ENCODE results near the gene RBKS. TPM values are rescaled to one million over a fixed set of nuclear protein-coding genes. Genes with fewer than 3 reads are reported as not detected.
"Not testable (repeated sequence)": the region's sequence is repeated elsewhere in the genome, so short reads cannot be mapped to it uniquely, and the experiment has no call there.

RBKS gene
- total RNA-seq, 1 experiment from 2014 or later = 4.5 TPM

DNA sequence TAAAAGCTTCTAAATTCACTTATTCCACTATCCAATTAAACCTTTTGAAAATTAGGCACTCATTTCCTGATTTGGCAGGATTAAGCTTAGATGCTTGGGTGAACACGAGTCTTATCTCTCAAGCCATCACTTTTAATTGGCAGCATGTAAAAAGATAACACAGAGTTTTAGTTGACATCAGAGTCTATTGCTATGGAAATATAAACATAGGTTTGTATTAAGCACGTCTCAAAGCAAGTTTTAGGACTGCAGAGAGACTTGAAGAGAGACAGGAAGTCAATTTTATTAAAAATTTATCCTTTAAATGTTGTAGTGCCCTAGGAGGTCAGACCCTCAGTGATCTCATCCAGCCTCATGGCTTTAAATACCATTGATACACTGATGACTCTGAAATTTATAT, 5.6 kb downstream of the RBKS start:
- no peak for TF ChIP-seq EZH2 (IDR thresholded peaks at IDR 0.05; ENCODE audit: low read depth)
- TF ChIP-seq, protein P1, sequence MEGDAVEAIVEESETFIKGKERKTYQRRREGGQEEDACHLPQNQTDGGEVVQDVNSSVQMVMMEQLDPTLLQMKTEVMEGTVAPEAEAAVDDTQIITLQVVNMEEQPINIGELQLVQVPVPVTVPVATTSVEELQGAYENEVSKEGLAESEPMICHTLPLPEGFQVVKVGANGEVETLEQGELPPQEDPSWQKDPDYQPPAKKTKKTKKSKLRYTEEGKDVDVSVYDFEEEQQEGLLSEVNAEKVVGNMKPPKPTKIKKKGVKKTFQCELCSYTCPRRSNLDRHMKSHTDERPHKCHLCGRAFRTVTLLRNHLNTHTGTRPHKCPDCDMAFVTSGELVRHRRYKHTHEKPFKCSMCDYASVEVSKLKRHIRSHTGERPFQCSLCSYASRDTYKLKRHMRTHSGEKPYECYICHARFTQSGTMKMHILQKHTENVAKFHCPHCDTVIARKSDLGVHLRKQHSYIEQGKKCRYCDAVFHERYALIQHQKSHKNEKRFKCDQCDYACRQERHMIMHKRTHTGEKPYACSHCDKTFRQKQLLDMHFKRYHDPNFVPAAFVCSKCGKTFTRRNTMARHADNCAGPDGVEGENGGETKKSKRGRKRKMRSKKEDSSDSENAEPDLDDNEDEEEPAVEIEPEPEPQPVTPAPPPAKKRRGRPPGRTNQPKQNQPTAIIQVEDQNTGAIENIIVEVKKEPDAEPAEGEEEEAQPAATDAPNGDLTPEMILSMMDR (conservative IDR thresholded peaks at IDR 0.05) = no peak
- Histone ChIP-seq H4K20me1 (ENCODE audit: insufficient read depth) (no peaks in the 10 kb centered on the region), H3K79me2 (ENCODE audit: low read depth) (peaks cover 16% of the 10 kb centered on the region), H3K9me3 (ENCODE audit: insufficient read depth, low read depth) (no peaks in the 10 kb centered on the region), H3K4me1 (replicated peaks; ENCODE audit: insufficient read depth) (peaks cover 26% of the 10 kb centered on the region), H3K36me3 (ENCODE audit: low read depth) (no peaks in the 10 kb centered on the region), H3K4me2 (no peak overlapping the region), H3F3A (ENCODE audit: insufficient read depth, low read depth) (no peaks in the 10 kb centered on the region), H3K27ac (no peak overlapping the region), H3K27me3 (ENCODE audit: insufficient read depth, low read depth) (no peaks in the 10 kb centered on the region), H3K9me2 (ENCODE audit: insufficient read depth) (no peaks in the 10 kb centered on the region), H2AFZ (no peak overlapping the region), H3K4me3 (no peak overlapping the region)
- no peak for DNase-seq
- CTCF ChIA-PET = interaction anchor here (0.9 kb wide), 1 partner anchor 13 kb away, joined by 5 read pairs; no protein-coding TSS in a partner anchor
- POLR2A ChIA-PET (ENCODE audit: unreplicated experiment) = no interaction called here
- BruUV-seq (replicated peaks) = no TSS peak
- intact Hi-C loops (cut with micrococcal nuclease; ENCODE audit: unreplicated experiment) = no loop called here

DNA sequence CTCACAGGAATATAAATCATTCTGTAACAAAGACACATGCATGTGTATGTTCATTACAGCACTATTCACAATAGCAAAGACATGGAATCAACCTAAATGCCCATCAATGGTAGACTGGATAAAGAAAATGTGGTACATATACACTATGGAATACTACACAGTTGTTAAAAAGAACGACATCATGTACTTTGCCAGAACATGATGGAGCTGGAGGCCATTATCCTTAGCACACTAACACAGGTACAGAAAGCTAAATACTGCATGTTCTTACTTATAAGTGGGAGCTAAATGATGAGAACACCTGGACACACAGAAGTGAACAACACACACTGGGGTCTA, 7.6 kb downstream of the RBKS start:
- H3F3A ChIP-seq (ENCODE audit: insufficient read depth, low read depth); POLR2A ChIA-PET (ENCODE audit: unreplicated experiment); DNase-seq; H4K20me1 ChIP-seq (ENCODE audit: insufficient read depth); H3K4me1 ChIP-seq (replicated peaks; ENCODE audit: insufficient read depth); H3K79me2 ChIP-seq (ENCODE audit: low read depth); H3K4me3 ChIP-seq; H2AFZ ChIP-seq; H3K9me3 ChIP-seq (ENCODE audit: insufficient read depth, low read depth); intact Hi-C loops (cut with micrococcal nuclease; ENCODE audit: unreplicated experiment); H3K27ac ChIP-seq; CTCF ChIA-PET; H3K27me3 ChIP-seq (ENCODE audit: insufficient read depth, low read depth); H3K9me2 ChIP-seq (ENCODE audit: insufficient read depth); H3K36me3 ChIP-seq (ENCODE audit: low read depth); H3K4me2 ChIP-seq; BruUV-seq (replicated peaks): not testable (repeated sequence)

DNA sequence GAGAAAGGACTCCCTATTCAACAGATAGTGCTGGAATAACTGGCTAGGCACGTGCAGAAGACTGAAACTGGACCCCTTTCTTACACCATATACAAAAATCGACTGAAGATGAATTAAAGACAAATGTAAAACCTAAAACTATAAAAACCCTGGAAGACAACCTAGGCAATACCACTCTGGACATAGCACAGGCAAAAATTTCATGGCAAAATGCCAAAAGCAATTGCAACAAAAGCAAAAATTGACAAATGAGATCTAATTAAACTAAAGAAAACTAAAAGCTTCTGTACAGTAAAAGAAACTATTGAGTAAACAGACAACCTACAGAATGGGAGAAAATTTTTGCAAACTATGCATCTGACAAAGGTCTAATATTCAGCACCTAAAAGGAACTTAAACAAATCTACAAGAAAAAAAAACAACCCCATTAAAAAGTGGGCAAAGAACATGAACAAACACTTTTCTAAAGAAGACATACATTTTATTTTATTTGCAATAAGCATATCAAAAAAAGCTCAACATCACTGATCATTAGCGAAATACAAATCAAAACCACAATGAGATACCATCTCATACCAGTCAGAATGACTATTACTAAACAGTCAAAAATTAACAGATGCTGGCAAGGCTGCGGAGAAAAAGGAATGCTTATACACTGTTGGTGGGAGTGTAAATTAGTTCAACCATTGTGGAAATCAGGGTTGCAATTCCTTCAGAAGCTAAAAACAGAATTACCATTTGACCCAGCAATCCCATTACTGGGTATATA, 8.2 kb downstream of the RBKS start:
- DNase-seq; H4K20me1 ChIP-seq (ENCODE audit: insufficient read depth); H3K9me3 ChIP-seq (ENCODE audit: insufficient read depth, low read depth); H3K4me3 ChIP-seq; H3K79me2 ChIP-seq (ENCODE audit: low read depth); H3K4me1 ChIP-seq (replicated peaks; ENCODE audit: insufficient read depth); H3K4me2 ChIP-seq; BruUV-seq (replicated peaks); H3F3A ChIP-seq (ENCODE audit: insufficient read depth, low read depth); H3K9me2 ChIP-seq (ENCODE audit: insufficient read depth); H2AFZ ChIP-seq; H3K36me3 ChIP-seq (ENCODE audit: low read depth); CTCF ChIA-PET; POLR2A ChIA-PET (ENCODE audit: unreplicated experiment); H3K27me3 ChIP-seq (ENCODE audit: insufficient read depth, low read depth); H3K27ac ChIP-seq; intact Hi-C loops (cut with micrococcal nuclease; ENCODE audit: unreplicated experiment): not testable (repeated sequence)

DNA sequence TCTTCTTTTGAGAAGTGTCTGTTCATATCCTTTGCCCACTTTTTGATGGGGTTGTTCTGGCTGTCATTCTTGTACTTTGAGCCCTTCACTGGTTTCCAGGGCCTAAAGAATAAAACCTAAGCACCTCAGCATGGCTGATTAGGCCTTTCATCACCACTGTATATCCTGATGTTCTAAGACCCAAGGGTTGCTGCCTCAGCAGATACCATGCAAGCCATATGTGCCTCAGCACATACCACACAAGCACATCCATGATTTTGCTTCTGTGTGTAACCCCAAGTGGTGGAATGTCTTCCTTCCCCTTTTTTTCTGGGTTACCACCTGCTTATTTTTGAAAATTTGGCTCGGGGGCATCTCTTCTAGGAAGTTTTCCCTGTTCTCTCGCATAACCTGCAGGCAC, 11.4 kb downstream of the RBKS start:
- Histone ChIP-seq H4K20me1 (ENCODE audit: insufficient read depth) (no peaks in the 10 kb centered on the region), H3F3A (ENCODE audit: insufficient read depth, low read depth) (no peaks in the 10 kb centered on the region), H3K27me3 (ENCODE audit: insufficient read depth, low read depth) (no peaks in the 10 kb centered on the region), H3K27ac (no peak overlapping the region), H3K4me1 (replicated peaks; ENCODE audit: insufficient read depth) (no peaks in the 10 kb centered on the region), H3K4me3 (no peak overlapping the region), H3K9me3 (ENCODE audit: insufficient read depth, low read depth) (peaks cover 8% of the 10 kb centered on the region), H3K79me2 (ENCODE audit: low read depth) (no peaks in the 10 kb centered on the region), H2AFZ (no peak overlapping the region), H3K4me2 (no peak overlapping the region), H3K9me2 (ENCODE audit: insufficient read depth) (no peaks in the 10 kb centered on the region), H3K36me3 (ENCODE audit: low read depth) (no peaks in the 10 kb centered on the region)
- TF ChIP-seq EZH2 (IDR thresholded peaks at IDR 0.05; ENCODE audit: low read depth) = no peak
- TF ChIP-seq, protein P1 (conservative IDR thresholded peaks at IDR 0.05) = no peak
- intact Hi-C loops (cut with micrococcal nuclease; ENCODE audit: unreplicated experiment) = no loop called here
- no peak for DNase-seq
- ChIA-PET POLR2A (ENCODE audit: unreplicated experiment) (no interaction called here), CTCF (no interaction called here)
- BruUV-seq (replicated peaks) = no TSS peak

Measured in PC-9 (cell line).